HEK293 (cell line): ENCODE data around the gene BAIAP2L2.

Experiments
- ZNF302 ChIP-seq: fragments of 450-650 bp; formaldehyde crosslinking; IDR thresholded peaks from 2 replicates; pipeline ENCODE4 v1.5.1; 2016; ENCODE audit warnings: missing biosample characterization, missing genetic modification characterization, low read depth
- ZNF670 ChIP-seq: fragments of 450-650 bp; formaldehyde crosslinking; IDR thresholded peaks from 2 replicates; pipeline ENCODE4 v1.5.1; 2016; ENCODE audit warnings: missing biosample characterization, missing genetic modification characterization, low read depth
- ZNF707 ChIP-seq: fragments of 450-650 bp; formaldehyde crosslinking; IDR thresholded peaks from 2 replicates; pipeline ENCODE4 v1.5.1; 2016; ENCODE audit warnings: missing biosample characterization, missing genetic modification characterization
- ZNF792 ChIP-seq: fragments of 450-650 bp; formaldehyde crosslinking; IDR thresholded peaks from 2 replicates; pipeline ENCODE4 v1.5.1; 2016; ENCODE audit warnings: missing biosample characterization, missing genetic modification characterization
- TF ChIP-seq, protein P1 (sequence below): fragments of 450-650 bp; IDR thresholded peaks from 2 replicates; pipeline ENCODE4 v1.5.1; 2018; ENCODE audit warnings: missing biosample characterization, missing genetic modification characterization
- TF ChIP-seq, protein P2 (sequence below): fragments of 450-650 bp; formaldehyde crosslinking; IDR thresholded peaks from 2 replicates; pipeline ENCODE4 v1.5.1; 2016; ENCODE audit warnings: missing biosample characterization, missing genetic modification characterization
- TF ChIP-seq, protein P3 (sequence below): fragments of 450-650 bp; formaldehyde crosslinking; IDR thresholded peaks from 2 replicates; pipeline ENCODE4 v1.5.1; 2016; ENCODE audit warnings: missing biosample characterization, missing genetic modification characterization
- TF ChIP-seq, protein P4 (sequence below): sonication (generic); formaldehyde crosslinking; IDR thresholded peaks from 2 replicates; pipeline ENCODE4 v1.8.1; 2022; ENCODE audit warnings: mild to moderate bottlenecking, moderate library complexity, missing genetic modification reagents

DNA sequence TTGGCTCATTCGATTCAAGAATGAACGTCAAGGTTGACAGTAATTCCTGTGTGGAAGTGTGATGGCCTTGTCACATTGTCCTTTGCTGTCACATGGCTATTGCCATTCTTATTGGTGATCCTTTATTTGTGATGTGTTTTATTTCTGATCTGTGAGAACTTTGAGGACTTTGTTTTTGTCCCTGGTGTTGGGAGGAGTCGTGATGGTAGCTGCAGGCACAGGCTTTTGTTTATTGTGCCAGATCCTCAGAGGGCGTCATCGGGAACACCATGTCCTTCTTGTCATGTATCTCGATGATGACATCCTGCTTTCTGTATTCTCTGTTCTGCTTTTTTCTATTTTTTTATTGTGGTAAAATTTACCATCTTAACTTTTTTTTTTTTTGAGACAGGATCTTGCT lies 47.7 kb downstream of the BAIAP2L2 start:
- TF ChIP-seq, protein P1, sequence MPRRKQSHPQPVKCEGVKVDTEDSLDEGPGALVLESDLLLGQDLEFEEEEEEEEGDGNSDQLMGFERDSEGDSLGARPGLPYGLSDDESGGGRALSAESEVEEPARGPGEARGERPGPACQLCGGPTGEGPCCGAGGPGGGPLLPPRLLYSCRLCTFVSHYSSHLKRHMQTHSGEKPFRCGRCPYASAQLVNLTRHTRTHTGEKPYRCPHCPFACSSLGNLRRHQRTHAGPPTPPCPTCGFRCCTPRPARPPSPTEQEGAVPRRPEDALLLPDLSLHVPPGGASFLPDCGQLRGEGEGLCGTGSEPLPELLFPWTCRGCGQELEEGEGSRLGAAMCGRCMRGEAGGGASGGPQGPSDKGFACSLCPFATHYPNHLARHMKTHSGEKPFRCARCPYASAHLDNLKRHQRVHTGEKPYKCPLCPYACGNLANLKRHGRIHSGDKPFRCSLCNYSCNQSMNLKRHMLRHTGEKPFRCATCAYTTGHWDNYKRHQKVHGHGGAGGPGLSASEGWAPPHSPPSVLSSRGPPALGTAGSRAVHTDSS (tag by site-specific recombination) = no peak
- TF ChIP-seq, protein P2, sequence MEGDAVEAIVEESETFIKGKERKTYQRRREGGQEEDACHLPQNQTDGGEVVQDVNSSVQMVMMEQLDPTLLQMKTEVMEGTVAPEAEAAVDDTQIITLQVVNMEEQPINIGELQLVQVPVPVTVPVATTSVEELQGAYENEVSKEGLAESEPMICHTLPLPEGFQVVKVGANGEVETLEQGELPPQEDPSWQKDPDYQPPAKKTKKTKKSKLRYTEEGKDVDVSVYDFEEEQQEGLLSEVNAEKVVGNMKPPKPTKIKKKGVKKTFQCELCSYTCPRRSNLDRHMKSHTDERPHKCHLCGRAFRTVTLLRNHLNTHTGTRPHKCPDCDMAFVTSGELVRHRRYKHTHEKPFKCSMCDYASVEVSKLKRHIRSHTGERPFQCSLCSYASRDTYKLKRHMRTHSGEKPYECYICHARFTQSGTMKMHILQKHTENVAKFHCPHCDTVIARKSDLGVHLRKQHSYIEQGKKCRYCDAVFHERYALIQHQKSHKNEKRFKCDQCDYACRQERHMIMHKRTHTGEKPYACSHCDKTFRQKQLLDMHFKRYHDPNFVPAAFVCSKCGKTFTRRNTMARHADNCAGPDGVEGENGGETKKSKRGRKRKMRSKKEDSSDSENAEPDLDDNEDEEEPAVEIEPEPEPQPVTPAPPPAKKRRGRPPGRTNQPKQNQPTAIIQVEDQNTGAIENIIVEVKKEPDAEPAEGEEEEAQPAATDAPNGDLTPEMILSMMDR (tag by site-specific recombination) = no peak
- TF ChIP-seq ZNF792 (tag by site-specific recombination) (no peak), ZNF670 (tag by site-specific recombination) (no peak), ZNF302 (tag by site-specific recombination) (no peak), ZNF707 (tag by site-specific recombination) (no peak)
- TF ChIP-seq, protein P3, sequence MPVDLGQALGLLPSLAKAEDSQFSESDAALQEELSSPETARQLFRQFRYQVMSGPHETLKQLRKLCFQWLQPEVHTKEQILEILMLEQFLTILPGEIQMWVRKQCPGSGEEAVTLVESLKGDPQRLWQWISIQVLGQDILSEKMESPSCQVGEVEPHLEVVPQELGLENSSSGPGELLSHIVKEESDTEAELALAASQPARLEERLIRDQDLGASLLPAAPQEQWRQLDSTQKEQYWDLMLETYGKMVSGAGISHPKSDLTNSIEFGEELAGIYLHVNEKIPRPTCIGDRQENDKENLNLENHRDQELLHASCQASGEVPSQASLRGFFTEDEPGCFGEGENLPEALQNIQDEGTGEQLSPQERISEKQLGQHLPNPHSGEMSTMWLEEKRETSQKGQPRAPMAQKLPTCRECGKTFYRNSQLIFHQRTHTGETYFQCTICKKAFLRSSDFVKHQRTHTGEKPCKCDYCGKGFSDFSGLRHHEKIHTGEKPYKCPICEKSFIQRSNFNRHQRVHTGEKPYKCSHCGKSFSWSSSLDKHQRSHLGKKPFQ = no peak
- TF ChIP-seq, protein P4, sequence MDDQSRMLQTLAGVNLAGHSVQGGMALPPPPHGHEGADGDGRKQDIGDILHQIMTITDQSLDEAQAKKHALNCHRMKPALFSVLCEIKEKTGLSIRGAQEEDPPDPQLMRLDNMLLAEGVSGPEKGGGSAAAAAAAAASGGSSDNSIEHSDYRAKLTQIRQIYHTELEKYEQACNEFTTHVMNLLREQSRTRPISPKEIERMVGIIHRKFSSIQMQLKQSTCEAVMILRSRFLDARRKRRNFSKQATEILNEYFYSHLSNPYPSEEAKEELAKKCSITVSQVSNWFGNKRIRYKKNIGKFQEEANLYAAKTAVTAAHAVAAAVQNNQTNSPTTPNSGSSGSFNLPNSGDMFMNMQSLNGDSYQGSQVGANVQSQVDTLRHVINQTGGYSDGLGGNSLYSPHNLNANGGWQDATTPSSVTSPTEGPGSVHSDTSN (CRISPR knock-in tag) = no peak
